Subcutaneous abdominal adipose tissue (tissue), 5 donors: ENCODE measurements around the gene COL5A1.

Experiments used
- H3K27ac ChIP-seq: one replicate; pipeline ENCODE4 v1.7.0; 2013; ENCODE audit warnings: low read depth, mild to moderate bottlenecking, inconsistent platforms, low read length, moderate library complexity
- H3K27me3 ChIP-seq, 5 donors: one replicate each; pipeline ENCODE4 v1.7.0; 2013; ENCODE audit warnings: low read length in 5 of 5, inconsistent platforms in 1 of 5; ENCODE audit not compliant: control insufficient read depth in 5 of 5, insufficient read depth in 4 of 5
- H3K36me3 ChIP-seq, 5 donors: one replicate each; pipeline ENCODE4 v1.7.0; 2013; ENCODE audit warnings: low read length in 5 of 5; ENCODE audit not compliant: control insufficient read depth in 5 of 5, insufficient read depth in 5 of 5
- H3K4me1 ChIP-seq, 5 donors: one replicate each; pipeline ENCODE4 v1.7.0; 2013; ENCODE audit warnings: low read length in 5 of 5, mild to moderate bottlenecking in 3 of 5, moderate library complexity in 1 of 5; ENCODE audit not compliant: control insufficient read depth in 5 of 5, insufficient read depth in 5 of 5
- H3K4me3 ChIP-seq, 5 donors: one replicate each; pipeline ENCODE4 v1.7.0; 2013; ENCODE audit warnings: low read length in 5 of 5, low read depth in 1 of 5
- H3K9ac ChIP-seq, 5 donors: one replicate each; pipeline ENCODE4 v1.7.0; 2013; ENCODE audit warnings: low read length in 5 of 5, mild to moderate bottlenecking in 4 of 5, moderate library complexity in 3 of 5
- H3K9me3 ChIP-seq, 5 donors: one replicate each; pipeline ENCODE4 v1.7.0; 2013; ENCODE audit warnings: low read length in 5 of 5; ENCODE audit not compliant: control insufficient read depth in 5 of 5
- donor health status: healthy.
- donor health status: healthy.
- donor health status: healthy.
- donor health status: healthy.
- donor health status: healthy.

Gene COL5A1

DNA sequence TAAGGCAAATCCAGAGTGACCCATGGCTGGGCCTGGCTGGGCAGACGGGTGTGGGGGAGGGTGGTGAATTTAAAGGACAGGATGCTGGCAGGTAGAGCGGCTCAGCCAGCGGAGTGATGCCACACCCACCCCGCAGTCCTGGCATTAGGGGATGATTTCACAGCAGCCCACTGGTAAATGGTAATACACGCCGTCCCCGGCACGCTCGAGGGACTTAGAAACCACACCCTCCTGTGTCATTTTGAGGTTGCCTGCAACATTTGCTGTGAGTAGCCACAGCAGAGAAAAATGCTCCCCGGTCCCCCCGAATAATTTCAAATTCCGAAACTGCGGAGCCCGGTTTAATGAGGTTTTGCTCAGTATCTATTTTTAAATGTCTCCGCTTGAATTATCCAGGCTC, 167.7 kb downstream of the COL5A1 start:
- Histone ChIP-seq H3K36me3 (peaks cover 3 to 59% (median 44%) of the 10 kb centered on the region in 5 donors), H3K9me3 (no peaks in the 10 kb centered on the region), H3K27ac (no peak overlapping the region), H3K9ac (no peak overlapping the region), H3K4me3 (no peak overlapping the region), H3K27me3 (no peaks in the 10 kb centered on the region), H3K4me1 (peaks cover 9 to 38% (median 28%) of the 10 kb centered on the region in 5 donors)

DNA sequence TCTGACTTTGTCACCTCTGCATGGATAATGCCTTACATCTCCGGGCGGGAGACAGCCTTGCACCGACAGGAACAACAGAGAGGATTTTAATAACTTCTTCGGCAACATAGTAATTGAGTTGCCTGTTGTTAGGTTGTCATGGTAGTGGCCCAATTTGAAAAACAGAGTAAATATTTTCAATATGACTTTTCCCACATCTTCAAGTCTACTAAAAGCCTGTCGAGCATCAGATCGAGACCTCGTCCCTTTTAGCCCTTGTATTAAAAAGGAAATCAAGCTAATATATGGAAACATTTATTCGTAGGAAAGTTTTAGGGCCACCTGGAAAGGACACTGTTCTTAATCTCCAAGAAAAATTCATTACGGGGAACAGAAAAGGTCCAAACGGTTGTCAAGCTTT, 168.2 kb downstream of the COL5A1 start:
- Histone ChIP-seq H3K9ac (no peak overlapping the region), H3K27ac (no peak overlapping the region), H3K4me3 (no peak overlapping the region), H3K9me3 (no peaks in the 10 kb centered on the region), H3K4me1 (peaks cover 9 to 38% (median 28%) of the 10 kb centered on the region in 5 donors), H3K27me3 (no peaks in the 10 kb centered on the region), H3K36me3 (peaks cover 3 to 60% (median 44%) of the 10 kb centered on the region in 5 donors)

DNA sequence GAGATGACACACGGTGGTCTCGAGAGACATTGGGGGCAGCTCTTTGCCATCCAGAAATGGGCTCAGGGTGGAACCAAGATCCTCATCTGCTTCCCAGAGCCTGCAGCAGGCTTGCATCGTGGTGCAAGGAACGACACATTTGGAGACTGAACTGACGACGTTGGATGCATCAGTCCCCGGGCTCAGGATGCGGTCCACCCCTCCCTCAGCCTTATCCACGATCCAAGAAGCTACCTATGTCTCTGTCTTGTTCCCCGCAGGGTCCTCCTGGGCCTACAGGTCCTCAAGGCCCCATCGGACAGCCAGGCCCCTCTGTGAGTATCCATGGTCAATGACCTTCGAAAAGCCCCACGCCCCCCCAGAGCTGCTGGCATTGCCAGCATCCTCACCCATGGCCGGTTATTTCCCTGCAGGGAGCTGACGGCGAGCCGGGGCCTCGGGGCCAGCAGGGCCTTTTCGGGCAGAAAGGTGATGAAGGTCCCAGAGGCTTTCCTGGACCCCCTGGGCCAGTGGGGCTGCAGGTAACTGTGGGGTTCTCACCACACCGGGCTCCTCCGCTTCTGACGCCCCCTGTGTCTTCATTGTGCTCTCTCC, 169.6 kb downstream of the COL5A1 start:
- Histone ChIP-seq H3K4me3 (no peak overlapping the region), H3K27ac (no peak overlapping the region), H3K27me3 (no peaks in the 10 kb centered on the region), H3K4me1 (peaks cover 9 to 38% (median 28%) of the 10 kb centered on the region in 5 donors), H3K9ac (no peak overlapping the region), H3K9me3 (no peaks in the 10 kb centered on the region), H3K36me3 (peaks cover 3 to 61% (median 48%) of the 10 kb centered on the region in 5 donors)

DNA sequence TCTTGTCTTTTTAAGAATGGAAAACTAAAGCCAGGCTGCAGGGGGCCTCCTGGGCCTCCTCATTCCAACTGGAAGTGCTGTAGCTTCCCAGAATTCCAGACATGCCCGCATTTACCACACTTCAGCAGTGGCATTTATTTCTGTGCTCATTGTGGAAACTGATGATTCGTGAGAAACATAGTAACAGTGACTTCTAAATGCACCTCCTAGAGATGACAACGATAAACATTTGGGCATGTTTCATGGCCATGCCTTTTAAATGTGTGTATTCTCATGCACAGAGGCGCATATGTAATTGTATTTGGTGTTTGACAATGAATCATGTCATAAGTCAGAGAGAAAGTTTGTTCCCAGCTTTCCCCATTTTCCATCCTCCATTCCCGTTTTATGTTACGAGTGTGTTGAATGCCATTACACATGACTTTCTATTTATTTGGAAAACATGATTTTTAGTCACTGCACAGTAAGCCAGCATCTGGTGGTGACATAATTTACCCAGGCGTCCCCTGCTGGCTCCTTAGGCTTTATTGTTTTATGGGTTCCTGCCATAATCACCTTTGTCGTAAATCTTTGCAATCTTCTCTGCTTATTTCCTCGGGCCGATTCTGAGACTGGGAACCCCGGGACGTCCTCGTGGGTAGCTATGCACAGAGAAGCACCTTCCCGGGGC, 170.2 kb downstream of the COL5A1 start:
- H3K27me3 ChIP-seq = no peaks in the 10 kb centered on the region
- no peak overlapping the region for H3K9ac ChIP-seq
- no peak overlapping the region for H3K27ac ChIP-seq
- peaks cover 9 to 33% (median 23%) of the 10 kb centered on the region in 5 donors for H3K4me1 ChIP-seq
- H3K36me3 ChIP-seq = peaks cover 3 to 67% (median 53%) of the 10 kb centered on the region in 5 donors
- no peaks in the 10 kb centered on the region for H3K9me3 ChIP-seq
- H3K4me3 ChIP-seq = no peak overlapping the region

DNA sequence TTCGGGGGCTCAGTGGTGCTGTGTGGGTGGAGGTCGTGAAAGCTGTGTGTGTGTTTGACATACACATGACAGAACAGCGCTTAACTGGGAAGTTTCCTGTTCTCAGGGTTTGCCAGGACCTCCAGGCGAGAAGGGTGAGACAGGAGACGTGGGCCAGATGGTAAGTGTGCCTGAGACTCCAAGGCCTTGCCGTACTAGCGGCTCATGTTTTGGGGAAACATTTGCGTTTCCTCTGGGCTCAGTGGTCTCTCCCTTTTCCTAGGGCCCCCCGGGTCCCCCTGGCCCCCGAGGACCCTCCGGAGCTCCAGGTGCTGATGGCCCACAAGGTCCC, 170.7 kb downstream of the COL5A1 start:
- no peak overlapping the region for H3K9ac ChIP-seq
- H3K4me1 ChIP-seq = peaks cover 9 to 28% (median 18%) of the 10 kb centered on the region in 5 donors
- H3K36me3 ChIP-seq = peaks cover 3 to 72% (median 58%) of the 10 kb centered on the region in 5 donors
- no peak overlapping the region for H3K4me3 ChIP-seq
- H3K27ac ChIP-seq = no peak overlapping the region
- no peaks in the 10 kb centered on the region for H3K27me3 ChIP-seq
- H3K9me3 ChIP-seq = no peaks in the 10 kb centered on the region

DNA sequence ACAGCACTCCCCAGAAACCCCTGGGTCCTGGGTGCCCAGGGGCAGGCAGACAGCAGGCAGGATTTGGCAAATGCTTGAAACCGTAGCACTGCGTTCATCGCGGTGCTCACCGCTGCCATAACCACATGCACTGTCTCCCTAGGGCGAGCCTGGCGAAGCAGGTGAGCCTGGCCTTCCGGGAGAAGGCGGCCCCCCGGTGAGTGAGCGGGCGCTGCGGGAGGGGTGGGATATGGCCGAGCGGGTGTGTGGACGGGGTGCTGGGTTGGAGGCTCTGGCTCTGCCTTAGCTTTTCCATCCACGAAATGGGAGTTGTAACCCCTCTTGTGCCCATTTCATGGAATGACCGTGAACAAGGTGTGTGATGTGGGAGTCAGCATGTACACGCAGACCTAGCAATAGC, 172.2 kb downstream of the COL5A1 start:
- no peak overlapping the region for H3K4me3 ChIP-seq
- no peaks in the 10 kb centered on the region for H3K27me3 ChIP-seq
- H3K27ac ChIP-seq = no peak overlapping the region
- H3K9me3 ChIP-seq = no peaks in the 10 kb centered on the region
- H3K4me1 ChIP-seq = peaks cover 0 to 13% (median 4%) of the 10 kb centered on the region in 5 donors
- no peak overlapping the region for H3K9ac ChIP-seq
- H3K36me3 ChIP-seq = peaks cover 3 to 83% (median 73%) of the 10 kb centered on the region in 5 donors

DNA sequence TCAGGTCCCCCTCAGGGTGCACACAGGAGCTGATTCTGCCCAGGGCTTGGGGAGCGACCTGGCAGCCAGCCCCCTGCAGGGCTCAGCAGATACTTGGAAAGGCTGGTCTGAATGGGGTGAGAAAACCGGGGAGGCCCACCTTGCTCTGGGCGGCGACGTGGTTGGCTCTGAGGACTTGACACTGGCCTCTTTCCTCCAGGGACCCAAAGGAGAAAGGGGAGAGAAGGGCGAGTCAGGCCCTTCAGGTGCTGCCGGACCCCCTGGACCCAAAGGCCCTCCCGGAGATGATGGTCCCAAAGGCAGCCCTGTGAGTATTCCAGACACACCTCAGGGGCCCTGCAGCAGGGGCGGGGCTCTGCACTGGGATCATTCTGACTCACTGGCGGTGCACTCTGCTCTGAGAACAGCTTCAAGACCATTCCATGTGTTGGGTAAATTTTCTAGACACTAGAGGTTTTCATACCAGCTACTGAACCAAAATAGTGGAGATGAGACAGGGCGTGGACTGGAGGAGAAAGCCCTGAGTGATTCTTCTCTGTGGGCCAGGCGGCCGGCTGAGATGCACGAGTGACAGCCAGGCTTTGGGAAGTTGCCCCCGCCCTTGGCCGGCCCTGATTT, 173.1 kb downstream of the COL5A1 start:
- H3K9me3 ChIP-seq = no peaks in the 10 kb centered on the region
- no peak overlapping the region for H3K27ac ChIP-seq
- H3K4me3 ChIP-seq = no peak overlapping the region
- peaks cover 3 to 88% (median 82%) of the 10 kb centered on the region in 5 donors for H3K36me3 ChIP-seq
- H3K9ac ChIP-seq = no peak overlapping the region
- H3K27me3 ChIP-seq = no peaks in the 10 kb centered on the region
- H3K4me1 ChIP-seq = peaks cover 0 to 8% (median 4%) of the 10 kb centered on the region in 5 donors

DNA sequence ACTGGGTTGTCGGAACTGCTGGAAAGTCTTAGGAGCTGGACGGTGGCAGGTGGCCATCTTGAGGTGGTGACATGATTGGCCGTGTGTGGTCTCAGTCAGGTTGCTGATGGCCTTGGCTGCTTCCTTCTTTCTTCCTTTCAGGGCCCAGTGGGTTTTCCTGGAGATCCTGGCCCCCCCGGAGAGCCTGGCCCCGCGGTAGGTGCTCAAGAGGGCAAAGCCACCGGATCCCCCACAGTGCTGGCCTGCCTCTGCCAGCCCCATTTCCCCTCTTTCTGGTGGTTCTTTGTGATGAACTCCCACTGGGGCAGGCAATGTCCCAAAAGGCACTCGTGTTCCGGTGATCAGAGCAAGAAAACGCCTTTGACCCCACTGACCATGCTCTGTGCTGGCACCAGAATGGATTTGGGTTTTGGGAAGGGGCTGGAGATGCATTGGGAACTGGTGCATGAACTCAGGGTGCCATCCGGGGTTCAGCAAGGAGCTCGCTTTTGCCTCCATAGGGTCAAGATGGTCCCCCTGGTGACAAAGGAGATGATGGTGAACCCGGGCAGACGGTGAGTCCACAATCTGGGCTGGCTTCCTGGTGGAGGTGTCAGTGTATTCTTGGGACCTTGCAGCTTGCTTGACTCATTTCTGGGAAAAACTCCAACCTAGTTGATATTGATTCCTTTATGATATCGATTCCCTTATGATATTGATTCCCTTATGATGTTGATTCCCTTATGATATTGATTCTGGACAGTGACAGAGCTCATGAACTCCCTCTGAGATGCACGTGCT, 174.0 kb downstream of the COL5A1 start:
- H3K4me1 ChIP-seq = peaks cover 0 to 6% (median 4%) of the 10 kb centered on the region in 5 donors
- H3K36me3 ChIP-seq = peaks cover 3 to 96% (median 91%) of the 10 kb centered on the region in 5 donors
- H3K4me3 ChIP-seq = no peak overlapping the region
- no peak overlapping the region for H3K27ac ChIP-seq
- H3K9me3 ChIP-seq = no peaks in the 10 kb centered on the region
- H3K9ac ChIP-seq = no peak overlapping the region
- no peaks in the 10 kb centered on the region for H3K27me3 ChIP-seq

DNA sequence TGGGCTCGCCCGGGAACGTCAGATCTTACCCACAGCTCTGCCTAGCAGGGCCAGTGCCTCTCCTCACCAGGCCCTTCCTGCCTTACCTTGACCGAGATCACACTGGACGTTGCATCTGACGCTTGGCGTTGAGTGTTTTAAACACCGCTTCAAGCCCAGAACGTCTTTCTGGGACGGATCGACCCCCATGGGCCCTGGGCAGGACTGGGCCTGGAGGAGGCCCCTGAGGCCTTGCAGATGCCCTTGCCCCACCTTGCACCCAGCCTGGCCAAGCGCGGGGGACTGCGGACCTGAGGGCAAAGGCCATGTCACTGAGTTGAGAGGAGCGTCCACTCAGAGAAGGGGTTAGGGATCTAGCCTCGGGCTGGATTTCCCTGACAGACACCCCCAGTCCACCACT, 174.7 kb downstream of the COL5A1 start:
- Histone ChIP-seq H3K4me1 (peaks cover 0 to 6% (median 3%) of the 10 kb centered on the region in 5 donors), H3K36me3 (peaks cover 3 to 97% (median 93%) of the 10 kb centered on the region in 5 donors), H3K27ac (no peak overlapping the region), H3K4me3 (no peak overlapping the region), H3K9ac (no peak overlapping the region), H3K27me3 (no peaks in the 10 kb centered on the region), H3K9me3 (no peaks in the 10 kb centered on the region)
